NCI-H1092 (cell line): ENCODE data around the gene CHPF2.

Source experiments
- DNase-seq: peaks from one replicate; lab custom pipeline; 2025; lab: John Stamatoyannopoulos, UW

Gene CHPF2, protein sequence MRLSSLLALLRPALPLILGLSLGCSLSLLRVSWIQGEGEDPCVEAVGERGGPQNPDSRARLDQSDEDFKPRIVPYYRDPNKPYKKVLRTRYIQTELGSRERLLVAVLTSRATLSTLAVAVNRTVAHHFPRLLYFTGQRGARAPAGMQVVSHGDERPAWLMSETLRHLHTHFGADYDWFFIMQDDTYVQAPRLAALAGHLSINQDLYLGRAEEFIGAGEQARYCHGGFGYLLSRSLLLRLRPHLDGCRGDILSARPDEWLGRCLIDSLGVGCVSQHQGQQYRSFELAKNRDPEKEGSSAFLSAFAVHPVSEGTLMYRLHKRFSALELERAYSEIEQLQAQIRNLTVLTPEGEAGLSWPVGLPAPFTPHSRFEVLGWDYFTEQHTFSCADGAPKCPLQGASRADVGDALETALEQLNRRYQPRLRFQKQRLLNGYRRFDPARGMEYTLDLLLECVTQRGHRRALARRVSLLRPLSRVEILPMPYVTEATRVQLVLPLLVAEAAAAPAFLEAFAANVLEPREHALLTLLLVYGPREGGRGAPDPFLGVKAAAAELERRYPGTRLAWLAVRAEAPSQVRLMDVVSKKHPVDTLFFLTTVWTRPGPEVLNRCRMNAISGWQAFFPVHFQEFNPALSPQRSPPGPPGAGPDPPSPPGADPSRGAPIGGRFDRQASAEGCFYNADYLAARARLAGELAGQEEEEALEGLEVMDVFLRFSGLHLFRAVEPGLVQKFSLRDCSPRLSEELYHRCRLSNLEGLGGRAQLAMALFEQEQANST

GRCh38 chr7:151232091-151232916, at the start of gene CHPF2:
Gene CHPF2, plus strand, starts transcription at chr7:151232483. Its CDS starts 1,529 bp downstream, at chr7:151234012.
- peak; percentile 84 for DNase-seq

GRCh38 chr7:151185762-151186639, 46.3 kb upstream of the CHPF2 start:
- no peak for DNase-seq

DNA sequence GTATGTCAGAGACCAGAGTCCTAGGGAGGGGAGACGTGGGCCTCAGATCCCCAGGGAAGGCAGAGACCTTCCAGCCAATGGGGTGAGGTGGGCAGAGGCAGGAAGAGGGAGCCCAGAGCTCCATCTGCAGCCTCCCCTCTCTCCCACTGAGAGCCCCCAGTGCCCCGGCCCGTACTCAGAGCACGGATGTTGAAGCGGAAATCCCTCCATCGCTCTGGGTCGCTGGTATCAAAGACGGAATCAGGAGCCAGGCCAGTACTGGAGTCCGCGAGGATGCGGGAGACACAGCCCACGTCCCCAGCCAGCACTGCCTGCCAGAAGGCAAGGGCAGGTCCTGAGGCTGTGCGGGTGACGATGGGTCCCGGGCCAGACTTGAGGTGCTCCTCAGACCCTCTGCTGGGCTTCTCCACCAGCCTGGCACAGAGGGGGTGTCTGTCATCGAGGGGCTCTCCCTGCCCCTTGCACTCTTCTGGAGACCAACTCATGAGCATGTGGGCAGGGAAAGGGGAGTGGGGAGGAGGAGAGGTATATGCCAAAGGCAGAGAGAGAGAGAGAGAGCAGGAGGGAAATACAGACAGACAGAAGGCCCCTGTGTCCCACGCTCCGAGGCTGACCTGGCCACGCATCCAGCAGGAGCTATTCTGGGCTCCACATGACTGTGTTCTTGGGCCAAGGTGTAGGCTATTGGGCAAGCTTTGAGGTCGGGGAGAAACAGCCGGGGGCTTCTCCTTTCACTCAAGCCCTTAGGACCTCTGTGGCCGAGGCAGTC, 45.5 kb upstream of the CHPF2 start, which contains the start of gene ASB10:
ASB10 (minus strand) TSS at position 611 of the 769 bp plus-strand sequence; CDS start at position 491, 120 bp downstream.
- DNase-seq, result no peak

DNA sequence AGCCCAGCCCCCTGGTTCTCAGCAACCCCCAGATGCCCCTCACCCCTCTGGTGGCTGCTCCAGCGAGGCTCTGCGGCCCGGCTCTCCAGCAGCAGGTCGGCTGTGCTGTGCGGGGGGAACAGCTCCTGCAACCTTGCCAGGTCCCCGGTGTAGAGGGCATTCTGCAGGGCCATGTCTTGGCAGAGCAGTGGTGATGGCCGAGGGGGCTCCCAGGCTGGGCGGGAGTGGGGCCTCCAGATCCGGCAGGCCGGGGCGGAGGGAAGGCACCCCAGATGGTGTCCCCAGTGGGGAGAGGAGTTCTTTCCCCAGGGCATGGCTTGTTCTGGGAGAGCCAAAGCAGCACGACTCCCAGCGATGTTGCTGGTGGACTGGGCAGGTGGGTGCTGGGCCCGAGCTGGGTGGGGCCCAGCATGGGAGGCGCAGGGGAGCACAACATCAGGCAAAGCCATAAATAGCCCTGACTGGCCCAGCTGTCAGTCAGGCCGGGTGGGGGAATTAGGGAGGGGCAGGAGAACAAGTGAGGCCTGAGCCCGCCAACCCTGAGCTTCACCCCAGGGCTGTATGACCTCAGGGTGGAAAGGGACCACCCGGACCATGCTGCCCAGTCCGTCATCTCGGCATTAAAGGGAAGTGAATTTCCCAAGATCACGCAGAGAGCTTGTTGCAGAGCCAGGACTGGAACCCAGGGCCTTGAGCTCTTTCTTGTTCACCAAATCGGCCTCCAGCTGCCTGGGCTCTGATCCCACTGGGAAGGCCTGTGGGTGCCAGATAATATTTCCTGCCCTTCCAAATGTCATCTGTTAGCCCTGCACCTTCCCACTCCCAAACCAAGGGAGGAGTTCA, 44.7 kb upstream of the CHPF2 start:
- no peak for DNase-seq

GRCh38 chr7:151188252-151188542, 44.1 kb upstream of the CHPF2 start:
- DNase-seq, result no peak

- no peak for DNase-seq
These were observed 43.2 kb upstream of the CHPF2 start for GRCh38 chr7:151189038-151189437.

DNA sequence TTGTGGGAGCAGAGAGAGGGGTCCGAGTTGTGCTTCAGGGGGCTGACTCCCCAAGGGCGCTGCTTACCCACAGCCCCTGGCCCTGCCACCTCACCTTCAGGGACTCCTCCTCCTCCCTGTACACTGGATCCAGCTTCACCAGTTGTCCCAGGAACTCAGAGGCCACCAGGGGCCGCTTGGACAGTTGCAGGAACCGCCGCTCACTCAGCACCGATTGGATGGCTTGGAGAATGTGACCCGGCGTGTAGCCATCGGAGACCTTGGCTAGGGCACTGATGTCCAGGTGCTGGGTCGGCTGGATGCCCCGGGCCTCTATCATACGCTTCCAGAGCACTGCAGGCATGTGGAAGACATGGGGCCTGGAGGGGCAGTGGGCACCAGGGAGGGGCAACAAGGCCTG, 40.7 kb upstream of the CHPF2 start:
- no peak for DNase-seq

DNA sequence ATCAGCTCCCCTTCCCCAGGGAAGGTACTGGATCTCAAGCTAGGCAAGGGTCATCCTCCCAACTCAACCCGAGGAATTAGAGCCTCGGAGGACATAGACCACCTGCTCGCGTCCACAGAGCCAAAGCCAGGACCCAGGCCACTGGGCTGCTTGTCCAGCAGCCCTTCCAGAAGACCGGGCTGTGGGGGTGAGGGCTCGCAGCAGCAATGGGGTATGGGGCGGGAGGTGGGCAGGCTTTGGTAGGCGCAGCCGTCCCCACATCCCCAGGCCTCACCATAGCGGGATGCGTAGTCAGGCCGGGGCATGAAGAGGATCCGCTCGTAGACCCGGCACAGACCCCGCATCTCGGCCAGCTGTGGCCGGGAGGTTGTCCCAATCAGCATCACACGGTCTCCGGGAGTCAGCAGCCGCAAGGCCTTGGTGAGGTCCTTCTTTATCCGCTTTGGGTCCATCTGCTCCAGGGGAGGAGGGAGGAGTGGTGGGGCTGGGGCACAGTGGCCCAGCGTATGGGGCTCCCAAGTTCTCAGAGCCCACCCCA, 40.2 kb upstream of the CHPF2 start:
- no peak for DNase-seq

GRCh38 chr7:151193203-151193978, 38.9 kb upstream of the CHPF2 start:
- no peak for DNase-seq

DNA sequence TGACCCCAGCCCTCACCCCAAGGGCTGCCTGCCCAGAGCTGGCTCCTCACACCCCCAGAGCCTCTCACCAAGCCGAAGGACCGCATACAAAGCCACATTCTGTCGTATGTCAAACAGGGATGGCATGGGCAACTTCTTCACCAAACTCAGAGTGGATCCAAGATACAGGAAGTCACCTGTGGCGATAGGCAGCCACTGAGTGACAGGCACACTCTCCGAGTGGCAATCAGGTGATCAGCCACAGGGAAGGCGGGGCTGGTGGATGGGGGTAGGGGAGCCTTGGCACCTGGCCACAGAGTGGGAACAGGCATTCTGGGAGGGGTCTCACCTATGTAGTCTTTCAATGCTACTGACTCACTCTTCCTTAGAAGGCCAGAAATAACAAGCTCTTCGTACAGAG, 38.1 kb upstream of the CHPF2 start:
- no peak for DNase-seq

DNA sequence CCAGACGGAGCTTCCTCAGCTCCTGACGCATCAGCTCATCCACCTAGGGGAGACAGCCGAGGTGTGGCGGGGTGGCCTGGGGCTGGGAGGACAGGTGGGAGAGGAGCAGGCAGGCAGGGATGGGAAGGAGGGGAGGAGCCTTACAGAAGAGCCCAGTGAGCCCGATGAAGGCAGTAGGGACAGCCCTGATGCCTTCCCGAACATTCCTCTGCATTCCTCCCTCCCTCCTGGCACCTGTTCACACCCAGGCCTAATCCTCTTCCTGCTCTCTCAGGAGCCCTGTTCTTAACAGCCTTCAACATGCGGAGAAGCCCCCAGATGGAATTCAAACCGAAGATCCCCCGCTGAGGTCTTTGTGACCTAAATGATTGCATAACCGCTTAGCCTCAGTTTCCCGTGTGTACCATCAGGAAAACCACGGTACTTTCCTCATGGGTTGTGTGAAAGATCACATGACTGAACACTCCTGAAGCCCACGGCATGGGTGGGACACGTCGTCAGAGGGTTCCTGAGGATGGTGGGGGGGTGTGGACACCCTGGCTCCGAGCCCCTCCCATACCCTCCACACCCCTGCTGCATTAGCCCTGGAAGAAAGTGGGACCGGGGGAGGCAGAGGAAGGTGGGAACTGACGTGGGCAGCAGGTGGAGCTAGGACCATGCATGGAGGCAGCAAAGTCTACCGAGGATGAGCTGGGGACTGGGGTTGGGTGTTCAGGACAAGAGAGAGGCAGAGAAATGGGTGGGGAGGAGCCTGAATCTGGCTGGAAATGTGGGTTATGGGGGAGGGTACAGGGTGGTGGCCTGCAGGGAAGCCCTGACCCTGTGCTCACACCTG, 36.5 kb upstream of the CHPF2 start:
- DNase-seq, result no peak

GRCh38 chr7:151197932-151198331, 34.4 kb upstream of the CHPF2 start:
- no peak for DNase-seq

GRCh38 chr7:151198945-151199848, 33.1 kb upstream of the CHPF2 start:
- DNase-seq, result peak; percentile 48

- DNase-seq, result no peak
These were observed 30.9 kb upstream of the CHPF2 start for GRCh38 chr7:151201344-151201743.

GRCh38 chr7:151201751-151202150, 30.5 kb upstream of the CHPF2 start:
- no peak for DNase-seq

DNA sequence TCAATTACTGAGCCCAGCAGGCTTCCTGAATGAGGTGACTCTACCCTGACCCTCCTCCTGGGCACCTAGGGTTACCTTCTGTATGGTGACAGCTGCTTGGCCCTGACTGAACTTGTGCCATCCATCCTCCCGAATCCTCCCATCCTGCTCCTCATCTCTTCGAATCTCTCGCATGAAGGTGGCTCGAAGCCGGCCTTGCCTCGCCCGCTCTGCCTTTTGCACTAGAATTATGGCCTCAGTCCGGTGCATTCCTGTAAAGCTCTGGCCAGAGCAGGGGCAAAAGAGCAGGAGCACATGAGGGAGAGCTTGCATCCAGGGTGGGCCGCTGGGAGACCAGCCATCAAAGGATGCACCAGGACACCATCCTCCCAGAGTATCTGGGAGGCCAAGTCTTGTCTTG, 29.4 kb upstream of the CHPF2 start:
- DNase-seq, result no peak
